ENCODE measurements around the gene GRPR.

Gene GRPR

GRCh38 chrX:16089086-16089485 lies 34.3 kb upstream of the GRPR start:
- no peak for DNase-seq (ENCODE audit: low read depth)
- no peak for TF ChIP-seq CTCF (conservative IDR thresholded peaks at IDR 0.05; ENCODE audit: low read depth, low read length)
- no peak overlapping the region for H3K4me3 ChIP-seq (ENCODE audit: low read depth, low read length)

- no peak for DNase-seq (ENCODE audit: low read depth)
- no peak for TF ChIP-seq CTCF (conservative IDR thresholded peaks at IDR 0.05; ENCODE audit: low read depth, low read length)
- no peak overlapping the region for H3K4me3 ChIP-seq (ENCODE audit: low read depth, low read length)
Measured at GRCh38 chrX:16096141-16096540, 27.2 kb upstream of the GRPR start.

- no peak for DNase-seq (ENCODE audit: low read depth)
- no peak for TF ChIP-seq CTCF (conservative IDR thresholded peaks at IDR 0.05; ENCODE audit: low read depth, low read length)
- H3K4me3 ChIP-seq (ENCODE audit: low read depth, low read length): no peak overlapping the region
Measured at GRCh38 chrX:16100673-16101072, 22.7 kb upstream of the GRPR start.

- no peak overlapping the region for H3K4me3 ChIP-seq (ENCODE audit: low read depth, low read length)
- DNase-seq (ENCODE audit: low read depth): no peak
- no peak for TF ChIP-seq CTCF (conservative IDR thresholded peaks at IDR 0.05; ENCODE audit: low read depth, low read length)
Measured at GRCh38 chrX:16101581-16101980, 21.8 kb upstream of the GRPR start.

GRCh38 chrX:16103625-16104024 lies 19.7 kb upstream of the GRPR start:
- H3K4me3 ChIP-seq (ENCODE audit: low read depth, low read length): no peak overlapping the region
- no peak for TF ChIP-seq CTCF (conservative IDR thresholded peaks at IDR 0.05; ENCODE audit: low read depth, low read length)
- DNase-seq (ENCODE audit: low read depth): no peak

GRCh38 chrX:16112428-16112827 lies 10.9 kb upstream of the GRPR start:
- no peak overlapping the region for H3K4me3 ChIP-seq (ENCODE audit: low read depth, low read length)
- peak; percentile 21 for TF ChIP-seq CTCF (conservative IDR thresholded peaks at IDR 0.05; ENCODE audit: low read depth, low read length)
- DNase-seq (ENCODE audit: low read depth): peak; percentile 3

- no peak overlapping the region for H3K4me3 ChIP-seq (ENCODE audit: low read depth, low read length)
- no peak for TF ChIP-seq CTCF (conservative IDR thresholded peaks at IDR 0.05; ENCODE audit: low read depth, low read length)
- DNase-seq (ENCODE audit: low read depth): peak; percentile 20
Measured at GRCh38 chrX:16113978-16114565, 9.3 kb upstream of the GRPR start.
